ENCODE results near the gene C4A. TPM values are rescaled to one million over a fixed set of nuclear protein-coding genes. Genes with fewer than 3 reads are reported as not detected.
"Not testable (repeated sequence)": the region's sequence is repeated elsewhere in the genome, so short reads cannot be mapped to it uniquely, and the experiment has no call there.

The C4A gene
- polyA plus RNA-seq, 4 donors = 8.6 to 26.2 (median 15.2) TPM

DNA sequence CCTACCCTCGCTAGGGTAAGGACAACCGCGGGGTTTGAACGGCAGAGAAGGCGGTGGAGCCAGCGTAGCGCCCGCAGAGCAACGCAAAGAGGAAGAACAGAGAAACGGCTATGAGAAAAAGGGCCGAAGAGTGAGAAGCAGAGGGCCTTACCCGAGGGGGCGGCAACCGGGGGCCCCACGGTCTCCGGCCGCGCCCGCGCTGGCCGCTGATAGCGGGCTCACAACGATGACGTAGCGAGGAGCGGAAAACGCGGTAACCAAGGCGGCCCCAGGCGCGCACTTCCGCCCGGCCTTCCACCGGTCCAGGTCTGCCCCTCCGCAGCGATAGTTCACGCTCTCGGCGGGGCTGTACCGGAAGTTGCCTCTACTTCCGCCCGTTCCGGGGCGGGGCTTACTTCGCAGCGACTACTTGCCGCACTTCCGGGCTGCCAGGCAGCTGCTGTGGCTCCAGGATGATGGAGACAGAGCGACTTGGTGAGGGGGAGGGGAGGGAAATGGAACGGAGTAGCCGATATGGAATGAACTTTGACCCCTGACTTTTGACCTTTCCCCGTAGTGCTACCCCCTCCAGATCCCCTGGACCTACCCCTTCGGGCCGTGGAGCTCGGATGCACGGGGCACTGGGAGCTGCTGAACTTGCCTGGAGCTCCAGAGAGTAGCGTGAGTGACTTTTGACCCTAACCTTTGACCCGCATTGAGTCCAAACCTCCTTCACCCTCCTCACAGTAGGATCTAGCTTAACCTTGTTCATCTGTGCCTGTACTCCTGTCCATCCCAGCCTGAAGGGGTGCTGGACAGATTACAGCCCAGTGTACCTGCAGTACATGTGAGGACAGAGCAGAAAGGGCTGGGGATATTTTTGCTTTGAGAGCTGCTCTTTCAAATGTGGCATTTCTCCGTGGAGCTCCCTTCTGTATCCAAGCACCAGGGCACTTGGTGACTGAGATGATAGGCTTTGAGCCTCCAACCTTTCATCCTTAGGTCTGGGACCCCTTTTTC is 22.8 kb upstream of the C4A start, which contains the start of the genes NELFE and SKIC2:
Gene NELFE (minus strand): TSS at position 231 of the 999 bp plus-strand sequence. CDS start 525 bp downstream, outside the sequence.
Gene SKIC2 (plus strand): TSS at position 435 of the 999 bp plus-strand sequence. CDS start 18 bp downstream, at position 453.
- DNase-seq (ENCODE audit: low read depth in 4 of 4, low spot score in 3 of 4) = peak; percentile 94 to 96 (median 96)

DNA sequence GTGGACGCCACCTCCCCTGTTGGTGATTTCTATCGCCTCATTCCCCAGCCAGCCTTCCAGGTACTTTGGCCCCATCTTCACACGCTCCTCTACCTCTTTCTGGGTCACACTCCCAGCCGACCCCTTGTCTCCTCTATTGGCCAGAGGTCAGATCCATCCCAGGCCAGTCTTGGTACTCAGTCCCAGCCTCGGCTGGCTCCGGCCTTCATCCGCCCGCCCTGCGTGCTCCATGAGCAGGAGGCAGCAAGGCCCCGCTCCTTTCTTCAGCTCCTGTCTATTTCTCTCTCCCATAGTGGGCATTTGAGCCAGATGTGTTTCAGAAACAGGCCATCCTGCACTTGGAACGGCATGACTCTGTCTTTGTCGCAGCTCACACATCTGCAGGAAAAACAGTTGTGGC is 20.2 kb upstream of the C4A start:
- no peak for DNase-seq (ENCODE audit: low read depth in 4 of 4, low spot score in 3 of 4)

GRCh38 chr6:31963921-31964320 is 17.9 kb upstream of the C4A start:
- no peak for DNase-seq (ENCODE audit: low read depth in 4 of 4, low spot score in 3 of 4)

GRCh38 chr6:31965700-31966099 is 16.2 kb upstream of the C4A start:
- DNase-seq (ENCODE audit: low read depth in 4 of 4, low spot score in 3 of 4) = no peak

- no peak for DNase-seq (ENCODE audit: low read depth in 4 of 4, low spot score in 3 of 4)
Measured at GRCh38 chr6:31966506-31966905, 15.4 kb upstream of the C4A start.

GRCh38 chr6:31966997-31967925 is 14.6 kb upstream of the C4A start:
- no peak for DNase-seq (ENCODE audit: low read depth in 4 of 4, low spot score in 3 of 4)

- no peak for DNase-seq (ENCODE audit: low read depth in 4 of 4, low spot score in 3 of 4)
Measured at GRCh38 chr6:31967926-31968320, 13.9 kb upstream of the C4A start.

DNA sequence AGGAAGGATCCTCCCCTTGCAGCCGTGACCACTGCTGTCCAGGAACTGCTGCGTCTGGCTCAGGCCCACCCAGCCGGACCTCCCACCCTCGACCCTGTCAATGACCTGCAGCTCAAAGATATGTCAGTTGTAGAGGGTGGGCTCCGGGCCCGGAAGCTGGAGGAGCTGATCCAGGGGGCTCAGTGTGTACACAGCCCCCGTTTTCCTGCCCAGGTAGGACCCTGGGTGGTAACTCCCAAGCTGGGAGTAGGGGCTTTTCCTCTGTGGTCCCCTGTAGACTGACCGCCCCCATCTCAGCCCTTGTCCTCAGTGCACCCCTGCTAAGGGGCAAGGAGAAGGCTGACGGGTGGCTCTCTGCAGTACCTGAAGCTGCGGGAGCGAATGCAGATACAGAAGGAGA is 13.5 kb upstream of the C4A start:
- DNase-seq (ENCODE audit: low read depth in 4 of 4, low spot score in 3 of 4) = no peak

GRCh38 chr6:31968791-31969711 is 12.8 kb upstream of the C4A start:
- DNase-seq (ENCODE audit: low read depth in 4 of 4, low spot score in 3 of 4) = no peak

DNA sequence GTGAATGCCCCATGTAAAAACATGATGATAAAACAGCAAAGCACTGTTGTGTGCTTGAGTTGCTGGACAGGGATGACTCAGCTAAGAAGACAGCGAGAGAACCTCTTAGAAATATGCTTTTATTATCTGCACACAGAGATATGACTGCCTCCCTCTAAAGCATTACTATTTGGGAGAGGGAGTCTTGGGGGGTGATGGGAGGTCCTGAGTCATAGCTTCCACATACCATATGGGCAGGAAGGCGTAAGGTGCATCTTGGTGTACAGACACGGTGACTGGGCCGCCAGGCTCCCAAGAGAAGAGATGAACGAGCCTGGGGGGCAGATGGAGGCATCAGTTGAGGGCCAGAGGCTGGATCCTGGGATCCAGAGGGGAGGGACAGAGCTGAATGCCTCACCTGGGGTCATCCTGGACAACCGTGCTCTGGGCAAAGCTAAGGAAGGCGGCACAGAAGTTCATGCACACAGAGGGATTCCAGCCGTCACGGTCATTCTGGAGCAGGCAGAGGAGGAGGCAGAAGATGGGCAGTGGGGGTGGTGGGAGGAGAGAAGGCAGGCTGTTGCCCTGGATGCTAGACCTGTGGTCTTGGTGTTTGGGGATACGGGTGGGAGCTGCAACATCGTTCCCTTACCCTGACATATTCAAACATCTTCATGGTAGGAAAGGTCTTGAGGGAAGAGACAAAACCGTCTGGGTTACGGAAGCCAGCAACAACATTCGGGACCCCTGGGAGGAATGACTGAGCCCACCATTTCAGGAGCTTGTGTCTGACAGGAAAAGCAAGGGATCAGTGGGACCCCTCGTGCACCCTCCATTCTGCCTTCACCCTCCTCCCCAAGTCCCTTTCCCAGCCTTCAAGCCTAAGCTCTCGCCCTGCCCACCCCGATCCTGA is 11.9 kb upstream of the C4A start:
- no peak for DNase-seq (ENCODE audit: low read depth in 4 of 4, low spot score in 3 of 4)

DNA sequence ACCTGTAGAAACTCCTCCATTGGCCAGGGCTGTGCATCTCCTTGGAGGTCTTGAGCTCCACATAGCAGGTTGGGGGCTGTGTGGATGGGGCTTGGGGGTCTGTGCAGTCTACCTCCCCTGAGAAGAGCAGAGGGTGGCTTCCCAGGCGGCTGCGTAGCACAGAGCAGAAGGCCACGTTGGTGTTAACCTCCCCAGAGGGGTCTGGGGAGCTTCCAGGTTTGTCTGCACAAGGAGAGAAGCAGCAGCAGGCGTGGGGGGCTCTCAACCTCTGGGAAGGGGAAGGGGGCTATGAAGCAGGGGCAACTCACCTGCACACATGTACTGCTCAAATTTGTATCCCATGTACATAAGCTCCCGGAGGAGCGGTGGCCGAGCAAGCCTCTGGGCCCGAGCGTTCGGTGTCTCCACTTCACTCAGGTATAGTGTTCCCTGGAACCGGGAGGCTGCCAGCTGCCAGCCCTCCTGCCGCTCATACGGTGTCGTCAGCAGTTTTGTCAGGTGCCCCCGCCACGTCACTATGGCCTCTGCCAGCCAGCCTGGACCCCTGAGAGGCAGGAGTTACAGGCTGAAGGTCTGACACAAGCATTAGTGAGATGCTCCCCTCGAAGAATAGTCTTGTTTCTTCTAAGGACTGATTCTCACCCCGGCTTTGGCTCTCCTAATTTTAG is 11.1 kb upstream of the C4A start:
- DNase-seq (ENCODE audit: low read depth in 4 of 4, low spot score in 3 of 4) = no peak

GRCh38 chr6:31971279-31971992 is 10.4 kb upstream of the C4A start:
- no peak for DNase-seq (ENCODE audit: low read depth in 4 of 4, low spot score in 3 of 4)

GRCh38 chr6:31971993-31972708 is 9.7 kb upstream of the C4A start, which contains the start of gene DXO:
Gene DXO, minus strand, starts transcription at chr6:31972138. Its CDS starts 463 bp downstream, at chr6:31971675.
- peak; percentile 92 to 97 (median 96) for DNase-seq (ENCODE audit: low read depth in 4 of 4, low spot score in 3 of 4)

DNA sequence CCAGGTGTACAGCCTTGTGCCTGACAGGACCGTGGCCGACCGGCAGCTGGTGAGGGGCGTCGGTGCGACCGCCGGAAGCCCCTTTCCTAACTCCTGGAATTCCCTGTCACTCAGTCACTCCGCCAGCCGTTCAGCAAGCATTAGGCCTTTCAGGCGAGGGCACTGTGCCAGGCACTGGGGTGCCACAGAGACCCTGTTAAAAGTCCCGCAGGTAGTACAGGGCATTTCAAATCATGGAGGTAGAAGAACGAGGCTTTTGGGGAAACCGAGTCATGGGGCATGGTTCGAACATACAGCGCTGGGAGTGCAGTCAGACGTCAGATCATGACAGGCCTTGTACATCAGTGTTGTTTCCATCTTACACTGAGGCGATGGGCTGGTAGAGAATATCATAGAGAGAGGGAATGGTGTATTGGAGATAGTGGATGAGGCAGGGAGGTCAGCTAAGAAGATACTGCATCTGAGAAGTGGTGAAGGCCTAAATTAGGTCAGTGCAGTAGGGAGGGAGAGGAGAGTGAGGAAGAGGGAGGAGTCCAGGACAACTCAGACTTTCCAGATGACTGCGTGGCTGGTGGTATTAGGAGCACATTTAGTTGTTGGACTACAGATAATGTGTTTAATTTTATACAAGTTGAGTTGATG is 9.0 kb upstream of the C4A start:
- no peak for DNase-seq (ENCODE audit: low read depth in 4 of 4, low spot score in 3 of 4)

DNA sequence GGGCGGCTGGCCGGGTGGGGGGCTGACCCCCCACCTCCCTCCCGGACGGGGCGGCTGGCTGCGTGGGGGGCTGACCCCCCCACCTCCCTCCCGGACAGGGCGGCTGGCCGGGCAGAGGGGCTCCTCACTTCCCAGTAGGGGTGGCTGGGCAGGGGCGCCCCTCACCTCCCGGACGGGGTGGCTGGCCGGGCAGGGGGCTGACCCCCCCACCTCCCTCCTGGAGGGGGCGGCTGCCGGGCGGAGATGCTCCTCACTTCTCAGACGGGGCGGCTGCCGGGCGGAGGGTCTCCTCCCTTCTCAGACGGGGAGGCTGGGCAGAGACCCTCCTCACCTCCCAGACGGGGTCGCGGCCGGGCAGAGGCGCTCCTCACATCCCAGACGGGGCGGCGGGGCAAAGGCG is 5.8 kb upstream of the C4A start:
- not testable (repeated sequence) for DNase-seq (ENCODE audit: low read depth in 4 of 4, low spot score in 3 of 4)

DNA sequence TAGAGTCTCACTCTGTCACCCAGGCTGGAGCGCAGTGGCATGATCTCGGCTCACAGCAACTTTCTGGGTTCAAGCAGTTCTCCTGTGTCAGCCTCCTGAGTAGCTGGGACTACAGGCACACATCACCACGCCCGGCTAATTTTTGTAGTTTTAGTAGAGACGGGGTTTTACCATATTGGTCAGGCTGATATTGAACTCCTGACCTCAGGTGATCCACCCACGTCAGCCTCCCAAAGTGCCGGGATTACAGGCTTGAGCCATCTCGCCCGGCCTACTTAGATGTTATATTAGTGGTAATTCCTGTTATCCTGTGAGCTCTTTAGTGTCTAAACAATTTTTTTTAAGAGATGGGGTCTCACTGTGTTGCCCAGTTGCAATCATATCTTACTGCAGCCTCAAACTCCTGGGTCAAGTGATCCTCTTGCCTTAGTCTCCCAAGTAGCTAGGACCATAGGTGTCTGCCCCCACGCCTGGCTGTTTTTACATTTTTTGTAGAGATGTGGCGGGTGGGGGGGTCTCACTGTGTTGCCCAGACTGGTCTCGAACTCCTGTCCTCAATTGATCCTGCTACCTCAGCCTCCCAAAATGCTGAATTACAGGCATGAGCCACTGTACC is 3.9 kb upstream of the C4A start:
- DNase-seq (ENCODE audit: low read depth in 4 of 4, low spot score in 3 of 4) = no peak

Data from left renal pelvis (tissue), 4 donors.